ENCODE data around the gene PLEKHG5. TPM values are rescaled to one million over a fixed set of nuclear protein-coding genes. Genes with fewer than 3 reads are reported as not detected.
A peak's percentile ranks its signal among the peaks of the same experiment; 100 is the strongest.

The PLEKHG5 gene
- total RNA-seq, 1 donor from 2014 or later: 12.2 TPM

DNA sequence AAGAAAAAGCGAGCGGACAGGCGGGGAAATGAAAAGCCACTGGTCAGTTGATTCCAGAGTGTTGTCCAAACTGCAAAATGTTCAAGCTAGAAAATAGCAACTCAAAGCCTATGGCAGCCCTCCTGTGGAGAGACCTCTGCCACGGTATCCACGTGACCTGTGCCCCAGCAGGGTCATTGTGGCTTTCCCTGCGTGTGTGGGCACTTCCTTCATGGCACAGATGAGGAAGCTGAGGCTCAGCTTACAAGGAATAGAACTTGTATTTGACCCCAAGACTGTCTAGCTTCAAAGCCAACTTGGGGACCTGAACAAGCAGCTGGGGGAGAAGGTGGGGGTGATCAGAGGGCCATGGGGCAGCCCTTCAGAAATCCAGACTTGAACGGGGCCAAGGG is 15.6 kb upstream of the PLEKHG5 start:
- DNase-seq (no peak), ATAC-seq (peak; percentile 58)
- Histone ChIP-seq H3K9me3 (no peaks in the 10 kb centered on the region), H3K36me3 (no peaks in the 10 kb centered on the region), H3K4me3 (no peak overlapping the region), H3K4me1 (peaks cover 15% of the 10 kb centered on the region), H3K27me3 (no peaks in the 10 kb centered on the region), H3K27ac (no peak overlapping the region)
- intact Hi-C loops (cut with DNase I): no loop called here
- TF ChIP-seq CTCF (IDR thresholded peaks at IDR 0.05): no peak

DNA sequence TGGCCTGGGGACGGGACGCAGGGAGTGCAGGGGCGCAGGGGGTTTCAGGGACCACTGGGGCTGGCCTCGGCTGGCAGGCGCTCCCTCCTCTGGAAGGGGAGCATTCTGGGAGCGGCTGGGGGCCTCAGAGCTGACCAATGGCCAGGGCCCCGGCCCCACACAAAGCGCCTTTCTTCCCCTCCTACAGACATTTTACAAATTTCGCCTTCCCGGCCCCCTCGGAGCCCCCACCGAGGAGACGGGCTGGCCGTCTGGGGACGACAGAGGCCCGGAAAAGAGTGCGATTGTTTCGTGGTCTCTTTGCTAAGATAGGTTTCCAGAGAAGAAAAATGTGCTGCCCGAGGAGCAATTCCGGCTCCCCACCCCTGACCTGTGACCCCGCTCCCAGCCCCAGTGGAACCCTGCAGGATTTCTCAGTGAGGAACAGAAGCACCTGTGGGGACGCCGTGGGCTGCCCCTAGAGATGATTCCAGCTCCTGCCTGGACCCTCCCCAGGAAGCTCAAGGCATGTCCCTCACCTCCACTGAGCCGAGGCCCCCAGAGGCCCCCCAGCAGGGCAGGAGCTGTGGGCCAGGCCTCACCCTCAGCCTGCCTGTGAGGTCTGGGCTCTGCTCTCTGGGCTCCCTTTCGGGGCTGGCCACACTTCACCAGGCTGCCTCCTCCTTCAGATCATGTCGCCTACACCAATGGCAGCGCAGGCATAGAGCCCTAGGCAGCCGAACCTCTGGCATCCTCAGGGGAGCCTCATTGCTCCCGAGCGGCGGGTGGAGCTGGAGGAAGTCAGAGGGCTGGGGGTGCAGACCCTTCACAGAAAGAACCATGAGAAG is 15.0 kb upstream of the PLEKHG5 start:
- no peak for TF ChIP-seq CTCF (IDR thresholded peaks at IDR 0.05)
- ATAC-seq (no peak), DNase-seq (no peak)
- intact Hi-C loops (cut with DNase I): no loop called here
- Histone ChIP-seq H3K27me3 (no peaks in the 10 kb centered on the region), H3K4me1 (peaks cover 21% of the 10 kb centered on the region), H3K36me3 (no peaks in the 10 kb centered on the region), H3K27ac (no peak overlapping the region), H3K4me3 (no peak overlapping the region), H3K9me3 (no peaks in the 10 kb centered on the region)

DNA sequence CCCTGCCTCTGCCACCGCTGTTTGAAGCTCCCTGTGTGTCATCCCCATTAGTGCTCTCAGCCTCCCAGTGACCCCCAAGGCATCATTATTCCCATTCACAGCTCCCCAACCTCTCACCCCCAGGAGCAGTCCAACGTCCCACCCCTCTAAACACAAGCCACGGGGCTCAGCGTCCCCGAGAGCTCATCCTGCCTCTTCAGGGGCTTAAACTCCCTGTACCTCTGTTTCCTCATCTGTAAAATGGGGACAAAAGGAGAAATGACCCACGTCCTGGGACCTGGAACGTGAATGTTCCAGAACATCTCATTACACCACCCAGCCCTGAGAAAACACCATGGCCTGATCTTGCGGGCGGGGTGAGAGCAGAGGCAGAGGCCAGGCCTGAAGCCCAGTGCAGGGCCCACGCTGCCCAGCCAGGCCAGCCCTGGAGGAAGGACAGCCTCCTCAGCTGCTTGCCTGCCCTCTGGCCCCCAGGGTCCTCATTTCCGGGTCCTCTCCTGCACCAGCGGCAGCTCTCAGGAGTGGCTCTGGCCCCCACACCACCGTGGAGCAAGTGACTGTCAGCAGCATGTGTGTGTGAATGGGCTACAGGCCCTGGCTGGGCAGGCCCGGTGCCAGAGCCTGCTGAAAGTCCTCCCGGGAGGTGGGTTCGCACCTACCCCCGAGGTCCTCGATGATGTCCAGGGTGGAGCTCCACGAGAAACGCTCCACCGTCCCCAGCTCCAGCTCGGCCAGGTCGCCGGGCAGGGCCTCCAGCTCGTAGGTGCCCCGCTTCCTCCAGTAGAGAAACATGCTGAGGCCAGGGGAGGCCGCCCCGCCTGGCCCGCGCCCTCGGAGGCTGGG is 14.1 kb upstream of the PLEKHG5 start:
- Histone ChIP-seq H3K27ac (no peak overlapping the region), H3K9me3 (no peaks in the 10 kb centered on the region), H3K27me3 (no peaks in the 10 kb centered on the region), H3K4me3 (no peak overlapping the region), H3K4me1 (peaks cover 21% of the 10 kb centered on the region), H3K36me3 (no peaks in the 10 kb centered on the region)
- DNase-seq: no peak
- ATAC-seq: no peak
- intact Hi-C loops (cut with DNase I): no loop called here
- no peak for TF ChIP-seq CTCF (IDR thresholded peaks at IDR 0.05)

DNA sequence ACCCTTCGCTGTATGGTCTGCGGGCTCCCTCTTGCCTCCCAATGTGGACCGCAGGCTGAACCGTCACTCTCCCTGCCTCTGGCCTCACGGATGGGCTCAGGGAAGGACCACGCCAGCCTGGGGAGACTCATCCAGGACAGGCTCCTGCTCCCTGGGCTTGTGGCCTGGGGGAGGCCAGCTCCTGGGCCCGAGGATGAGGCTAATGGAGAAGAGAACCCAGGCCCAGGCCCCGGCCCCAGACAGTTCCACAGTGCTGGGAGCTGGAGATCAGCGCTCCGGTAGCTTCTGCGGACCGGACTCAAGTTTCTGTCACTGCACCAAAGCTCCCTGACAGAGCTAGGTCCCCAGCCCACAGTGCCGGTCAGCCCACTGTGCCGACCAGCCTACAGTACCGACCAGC is 13.4 kb upstream of the PLEKHG5 start:
- Histone ChIP-seq H3K4me3 (no peak overlapping the region), H3K27me3 (no peaks in the 10 kb centered on the region), H3K4me1 (peaks cover 21% of the 10 kb centered on the region), H3K9me3 (no peaks in the 10 kb centered on the region), H3K27ac (no peak overlapping the region), H3K36me3 (no peaks in the 10 kb centered on the region)
- DNase-seq (no peak), ATAC-seq (no peak)
- intact Hi-C loops (cut with DNase I): no loop called here
- no peak for TF ChIP-seq CTCF (IDR thresholded peaks at IDR 0.05)

DNA sequence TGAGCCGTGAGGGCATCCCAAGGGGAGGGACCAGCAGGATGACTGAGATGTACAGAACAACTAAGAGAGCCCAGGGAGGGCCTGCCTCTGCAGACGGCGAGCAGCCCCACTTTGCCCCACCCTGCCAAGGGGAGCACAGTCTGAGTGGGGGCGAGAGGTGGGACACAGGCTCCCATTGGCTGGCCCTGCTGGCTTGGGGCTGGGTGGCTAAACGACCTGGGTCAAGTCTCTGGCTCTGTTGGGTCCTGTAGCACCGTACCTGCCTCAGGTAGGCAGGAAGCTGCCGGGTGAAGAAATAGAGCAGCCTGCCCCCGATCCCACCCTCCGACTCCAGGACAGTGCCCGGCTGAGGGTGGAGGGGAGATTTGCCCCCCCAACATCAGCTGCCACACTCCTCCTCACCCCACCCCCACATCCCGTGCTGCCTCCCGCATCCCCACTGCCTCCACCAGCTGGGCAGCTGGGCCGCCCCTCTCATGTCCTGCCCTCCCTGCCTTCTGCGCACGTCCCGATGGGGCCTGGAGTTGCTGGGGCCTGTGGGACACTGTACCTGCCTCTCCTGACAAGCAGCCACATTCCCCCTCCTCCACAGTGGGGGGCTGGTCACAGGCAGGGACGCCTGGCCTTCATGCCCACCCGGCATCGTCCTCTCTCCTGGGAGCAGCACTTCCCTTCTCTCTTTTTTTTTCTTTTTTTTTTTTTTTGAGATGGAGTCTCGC is 12.6 kb upstream of the PLEKHG5 start:
- DNase-seq (no peak), ATAC-seq (no peak)
- H3K4me3 ChIP-seq: no peak overlapping the region
- H3K9me3 ChIP-seq: no peaks in the 10 kb centered on the region
- intact Hi-C loops (cut with DNase I): no loop called here
- no peak overlapping the region for H3K27ac ChIP-seq
- TF ChIP-seq CTCF (IDR thresholded peaks at IDR 0.05): no peak
- no peaks in the 10 kb centered on the region for H3K27me3 ChIP-seq
- H3K36me3 ChIP-seq: no peaks in the 10 kb centered on the region
- H3K4me1 ChIP-seq: peaks cover 21% of the 10 kb centered on the region
